HEK293 (cell line): Measurements from ENCODE around the gene CFAP20.

Experiments
- CTCF ChIA-PET: fragments of 350-600 bp; formaldehyde crosslinking; extraction: SDS; loops from one replicate; lab custom pipeline; 2021; ENCODE audit warnings: antibody characterized with exemption; lab: Yijun Ruan, JAX
- POLR2A ChIA-PET: fragments of 300-600 bp; formaldehyde crosslinking; extraction: SDS; loops from one replicate; lab custom pipeline; 2020; ENCODE audit warnings: antibody characterized with exemption, inconsistent platforms; lab: Yijun Ruan, JAX
- H3K27ac ChIP-seq: fragments of 200-500 bp; sonication (Bioruptor generic); 2 replicates; pipeline ENCODE4 v1.5.1; 2014; ENCODE audit warnings: low read depth, low read length, control low read depth, inconsistent platforms; ENCODE audit errors: extremely low read depth
- H3K36me3 ChIP-seq, 2 experiments: fragments of 200-500 bp in 1 of 2; sonication (Bioruptor generic) in 1 of 2; 1 replicate in 1 of 2; 2 replicates in 1 of 2; pipeline ENCODE4 v1.5.1; 2014 to 2017; ENCODE audit warnings: inconsistent platforms in 2 of 2, low read length in 2 of 2; ENCODE audit not compliant: control insufficient read depth in 2 of 2, insufficient read depth in 1 of 2
- H3K4me1 ChIP-seq: fragments of 200-500 bp; sonication (Bioruptor generic); 2 replicates; pipeline ENCODE4 v1.5.1; 2014; ENCODE audit warnings: mild to moderate bottlenecking, low read length, inconsistent platforms; ENCODE audit not compliant: control insufficient read depth, insufficient read depth
- H3K4me3 ChIP-seq: 2 replicates; pipeline ENCODE4 v1.5.1; 2011; ENCODE audit warnings: low read depth, mild to moderate bottlenecking, control low read depth, low read length, moderate library complexity
- H3K9me3 ChIP-seq: fragments of 200-500 bp; sonication (Bioruptor generic); 2 replicates; pipeline ENCODE4 v1.5.1; 2014; ENCODE audit warnings: low read depth, low read length, inconsistent platforms; ENCODE audit not compliant: control insufficient read depth, insufficient read depth
- GLIS1 ChIP-seq: fragments of 450-650 bp; formaldehyde crosslinking; IDR thresholded peaks from 2 replicates; pipeline ENCODE4 v1.5.1; 2016; ENCODE audit warnings: missing biosample characterization, missing genetic modification characterization
- GLIS2 ChIP-seq: fragments of 450-650 bp; formaldehyde crosslinking; IDR thresholded peaks from 2 replicates; pipeline ENCODE4 v1.5.1; 2016; ENCODE audit warnings: missing biosample characterization, missing genetic modification characterization
- HIC1 ChIP-seq: fragments of 450-650 bp; formaldehyde crosslinking; IDR thresholded peaks from 2 replicates; pipeline ENCODE4 v1.5.1; 2016; ENCODE audit warnings: missing biosample characterization, missing genetic modification characterization
- HOXD13 ChIP-seq: sonication (generic); formaldehyde crosslinking; IDR thresholded peaks from 2 replicates; pipeline ENCODE4 v1.8.0; 2022; ENCODE audit warnings: missing genetic modification reagents, borderline replicate concordance
- KLF8 ChIP-seq: fragments of 450-650 bp; formaldehyde crosslinking; IDR thresholded peaks from 2 replicates; pipeline ENCODE4 v1.5.1; 2016; ENCODE audit warnings: missing biosample characterization, missing genetic modification characterization
- REST ChIP-seq: fragments of 450-650 bp; formaldehyde crosslinking; IDR thresholded peaks from 2 replicates; pipeline ENCODE4 v1.5.1; 2016; ENCODE audit warnings: missing biosample characterization, missing genetic modification characterization
- SP7 ChIP-seq: fragments of 450-650 bp; formaldehyde crosslinking; IDR thresholded peaks from 2 replicates; pipeline ENCODE4 v1.5.1; 2016; ENCODE audit warnings: missing biosample characterization, missing genetic modification characterization
- TCF7L2 ChIP-seq: IDR thresholded peaks from 2 replicates; pipeline ENCODE4 v1.6.1; 2011; ENCODE audit warnings: low read depth, mild to moderate bottlenecking, inconsistent platforms, low read length, moderate library complexity, borderline replicate concordance
- WT1 ChIP-seq: fragments of 450-650 bp; formaldehyde crosslinking; IDR thresholded peaks from 2 replicates; pipeline ENCODE4 v1.5.1; 2016; ENCODE audit warnings: missing biosample characterization, missing genetic modification characterization
- YY1 ChIP-seq: fragments of 450-650 bp; formaldehyde crosslinking; IDR thresholded peaks from 2 replicates; pipeline ENCODE4 v1.5.1; 2018; ENCODE audit warnings: missing biosample characterization, missing genetic modification characterization
- ZBTB21 ChIP-seq: fragments of 450-650 bp; formaldehyde crosslinking; IDR thresholded peaks from 2 replicates; pipeline ENCODE4 v1.5.1; 2017; ENCODE audit warnings: missing biosample characterization, missing genetic modification characterization
- ZBTB7A ChIP-seq: fragments of 450-650 bp; formaldehyde crosslinking; IDR thresholded peaks from 2 replicates; pipeline ENCODE4 v1.5.1; 2016; ENCODE audit warnings: low read depth, missing biosample characterization, missing genetic modification characterization
- ZNF114 ChIP-seq: fragments of 450-650 bp; formaldehyde crosslinking; IDR thresholded peaks from 2 replicates; pipeline ENCODE4 v1.5.0; 2017; ENCODE audit warnings: missing biosample characterization, missing genetic modification characterization
- ZNF146 ChIP-seq: fragments of 450-650 bp; formaldehyde crosslinking; IDR thresholded peaks from 2 replicates; pipeline ENCODE4 v1.5.1; 2016; ENCODE audit warnings: missing biosample characterization, missing genetic modification characterization
- ZNF2 ChIP-seq: fragments of 450-650 bp; formaldehyde crosslinking; IDR thresholded peaks from 2 replicates; pipeline ENCODE4 v1.5.1; 2016; ENCODE audit warnings: missing biosample characterization, missing genetic modification characterization
- ZNF266 ChIP-seq: fragments of 450-650 bp; formaldehyde crosslinking; IDR thresholded peaks from 2 replicates; pipeline ENCODE4 v1.5.1; 2016; ENCODE audit warnings: missing biosample characterization, missing genetic modification characterization, low read depth
- ZNF350 ChIP-seq: fragments of 450-650 bp; formaldehyde crosslinking; IDR thresholded peaks from 2 replicates; pipeline ENCODE4 v1.5.0; 2017; ENCODE audit warnings: missing biosample characterization, mild to moderate bottlenecking, missing genetic modification characterization
- ZNF404 ChIP-seq: fragments of 450-650 bp; formaldehyde crosslinking; IDR thresholded peaks from 2 replicates; pipeline ENCODE4 v1.5.1; 2017; ENCODE audit warnings: missing biosample characterization, missing genetic modification characterization
- ZNF514 ChIP-seq: fragments of 450-650 bp; formaldehyde crosslinking; IDR thresholded peaks from 2 replicates; pipeline ENCODE4 v1.5.1; 2016; ENCODE audit warnings: missing biosample characterization, missing genetic modification characterization
- ZNF580 ChIP-seq: fragments of 450-650 bp; formaldehyde crosslinking; IDR thresholded peaks from 2 replicates; pipeline ENCODE4 v1.5.1; 2016; ENCODE audit warnings: missing biosample characterization, missing genetic modification characterization
- ZNF701 ChIP-seq: fragments of 450-650 bp; formaldehyde crosslinking; IDR thresholded peaks from 2 replicates; pipeline ENCODE4 v1.5.1; 2016; ENCODE audit warnings: missing biosample characterization, missing genetic modification characterization
- ZXDB ChIP-seq: fragments of 450-650 bp; formaldehyde crosslinking; IDR thresholded peaks from 2 replicates; pipeline ENCODE4 v1.5.1; 2016; ENCODE audit warnings: missing biosample characterization, missing genetic modification characterization

The CFAP20 gene

GRCh38 chr16:58086381-58087208, 42.6 kb downstream of the CFAP20 start:
- Histone ChIP-seq H3K27ac (no peak overlapping the region), H3K9me3 (no peaks in the 10 kb centered on the region), H3K4me1 (no peaks in the 10 kb centered on the region), H3K36me3 (no peaks in the 10 kb centered on the region), H3K4me3 (no peak overlapping the region)
- ChIA-PET POLR2A (no interaction called here), CTCF (no interaction called here)
- TF ChIP-seq ZNF350 (no peak), SP7 (no peak)

DNA sequence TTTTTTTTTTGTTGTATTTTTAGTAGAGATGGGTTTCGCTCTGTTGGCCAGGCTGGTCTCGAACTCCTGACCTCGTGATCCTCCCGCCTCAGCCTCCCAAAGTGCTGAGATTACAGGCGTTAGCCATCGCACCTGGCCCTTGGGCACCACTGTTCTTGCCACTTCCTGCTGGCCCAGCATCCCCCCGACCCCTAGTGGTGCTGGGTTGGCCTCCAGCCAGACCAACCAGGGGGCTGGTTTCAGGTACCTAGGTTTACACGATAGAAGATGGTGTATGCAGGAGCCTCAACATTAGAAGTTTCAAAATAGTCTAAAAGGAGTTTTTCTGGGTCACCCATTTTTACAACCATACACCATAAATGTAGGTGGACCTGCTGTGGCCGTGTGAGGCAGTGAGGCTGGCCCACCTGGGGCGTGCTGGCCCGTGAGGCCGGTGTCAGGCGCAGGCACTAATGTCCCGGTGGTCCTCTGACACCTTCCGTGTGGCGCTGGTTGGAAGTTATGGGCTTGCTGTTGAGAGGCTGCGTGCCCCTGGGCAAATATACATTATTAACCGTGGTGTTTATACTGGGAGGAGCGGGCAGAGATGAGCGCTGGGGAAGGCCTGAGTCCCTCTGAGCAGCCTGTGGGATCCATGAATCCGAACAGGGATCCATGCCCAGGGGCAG, 43.5 kb downstream of the CFAP20 start:
- H3K27ac ChIP-seq, result no peak overlapping the region
- TF ChIP-seq ZBTB21 (tag by site-specific recombination), result no peak
- TF ChIP-seq, all 188 proteins: peak for 0
- H3K4me1 ChIP-seq, result no peaks in the 10 kb centered on the region
- no peaks in the 10 kb centered on the region for H3K9me3 ChIP-seq
- H3K4me3 ChIP-seq, result no peak overlapping the region
- H3K36me3 ChIP-seq, result no peaks in the 10 kb centered on the region
- ChIA-PET CTCF (interaction anchor here (2.5 kb wide), 1 partner anchor 11 kb away, joined by 9 read pairs; no protein-coding TSS in a partner anchor), POLR2A (no interaction called here)

DNA sequence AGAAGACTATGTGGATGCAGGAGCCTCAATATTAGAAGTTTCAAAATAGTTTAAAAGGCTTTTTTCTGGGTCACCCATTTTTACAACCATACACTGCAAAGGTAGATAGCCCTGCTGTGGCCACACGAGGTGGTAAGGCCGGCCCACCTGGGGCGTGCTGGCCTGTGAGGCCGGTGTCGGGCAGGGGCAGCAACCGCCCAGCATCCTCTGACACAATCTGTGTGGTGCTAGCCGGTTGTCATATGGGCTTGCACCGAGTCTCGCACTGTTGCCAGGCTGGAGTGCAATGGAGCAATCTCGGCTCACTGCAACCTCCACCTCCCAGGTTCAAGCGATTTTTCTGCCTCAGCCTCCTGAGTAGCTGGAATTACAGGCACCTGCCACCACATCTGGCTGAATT, 44.0 kb downstream of the CFAP20 start:
- ChIA-PET POLR2A (no interaction called here), CTCF (interaction anchor here (0.6 to 2.5 kb wide), 2 partner anchors 11 to 137 kb away, joined by 4 to 9 read pairs; no protein-coding TSS in a partner anchor)
- H3K9me3 ChIP-seq, result no peaks in the 10 kb centered on the region
- no peaks in the 10 kb centered on the region for H3K36me3 ChIP-seq
- H3K4me3 ChIP-seq, result no peak overlapping the region
- TF ChIP-seq ZBTB7A (no peak), ZNF146 (no peak), TCF7L2 (no peak), WT1 (tag by site-specific recombination) (no peak), ZNF114 (no peak), ZNF514 (tag by site-specific recombination) (no peak), ZNF404 (tag by site-specific recombination) (no peak), ZNF266 (no peak), HOXD13 (CRISPR knock-in tag) (no peak), HIC1 (tag by site-specific recombination) (no peak), GLIS2 (no peak), ZNF701 (tag by site-specific recombination) (no peak), ZNF2 (tag by site-specific recombination) (no peak), ZXDB (no peak), KLF8 (tag by site-specific recombination) (no peak), GLIS1 (tag by site-specific recombination) (no peak), REST (no peak), YY1 (tag by site-specific recombination) (no peak), ZNF580 (tag by site-specific recombination) (no peak)
- no peaks in the 10 kb centered on the region for H3K4me1 ChIP-seq
- no peak overlapping the region for H3K27ac ChIP-seq
